Right lobe of liver (tissue), 4 donors: ENCODE measurements around the gene GRK1.

Experiments
- POLR2A ChIP-seq: fragments of 450-650 bp; IDR thresholded peaks from one replicate; pipeline ENCODE4 v1.6.1; 2017; ENCODE audit warnings: antibody characterized with exemption, mild to moderate bottlenecking
- TF ChIP-seq, protein P1 (sequence below), 4 donors: fragments of 200-600 bp in 3 of 4; fragments of 450-650 bp in 1 of 4; IDR thresholded peaks; one replicate each; pipeline versions ENCODE4 v1.5.1 to v1.8.0; 2016 to 2022; ENCODE audit warnings: antibody characterized with exemption in 4 of 4, mild to moderate bottlenecking in 2 of 4
- donor health status: DM: no; HTN: no; CAD: no.
- donor health status: DM: no; HTN: no; CAD: no.
- donor health status: DM: no; HTN: yes; CAD: no.

DNA sequence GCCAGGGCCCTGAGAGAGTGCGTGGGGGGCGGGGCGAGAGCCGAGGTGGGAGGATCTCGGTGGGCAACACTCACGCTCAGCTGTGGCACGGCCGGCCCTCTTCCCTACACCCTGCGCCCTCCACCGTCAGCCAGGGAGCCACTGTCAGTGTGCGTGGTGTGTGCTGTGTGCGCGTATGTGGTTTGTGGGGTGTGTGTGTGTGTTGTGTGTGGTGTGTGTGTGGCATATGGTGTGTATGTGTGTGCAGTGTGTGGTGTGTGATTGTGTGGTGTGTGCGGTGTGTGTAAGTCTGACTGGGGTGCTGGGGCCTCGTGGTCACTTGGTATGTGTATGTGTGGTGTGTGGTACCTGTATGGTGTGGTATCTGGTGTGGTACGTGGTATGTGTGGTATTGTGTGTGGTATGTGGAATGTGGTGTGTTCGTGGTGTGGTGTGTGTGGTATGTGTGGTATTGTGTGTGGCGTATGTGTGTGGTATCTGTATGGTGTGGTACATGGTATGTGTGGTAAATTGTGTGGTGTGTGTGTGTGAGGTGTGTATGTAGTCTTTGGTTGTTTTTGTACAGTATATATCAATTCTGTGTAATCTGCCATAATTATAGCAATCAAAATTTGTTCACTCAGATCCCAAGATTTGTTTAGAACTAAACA lies 5.1 kb downstream of the GRK1 start:
- no peak for TF ChIP-seq POLR2A
- TF ChIP-seq, protein P1, sequence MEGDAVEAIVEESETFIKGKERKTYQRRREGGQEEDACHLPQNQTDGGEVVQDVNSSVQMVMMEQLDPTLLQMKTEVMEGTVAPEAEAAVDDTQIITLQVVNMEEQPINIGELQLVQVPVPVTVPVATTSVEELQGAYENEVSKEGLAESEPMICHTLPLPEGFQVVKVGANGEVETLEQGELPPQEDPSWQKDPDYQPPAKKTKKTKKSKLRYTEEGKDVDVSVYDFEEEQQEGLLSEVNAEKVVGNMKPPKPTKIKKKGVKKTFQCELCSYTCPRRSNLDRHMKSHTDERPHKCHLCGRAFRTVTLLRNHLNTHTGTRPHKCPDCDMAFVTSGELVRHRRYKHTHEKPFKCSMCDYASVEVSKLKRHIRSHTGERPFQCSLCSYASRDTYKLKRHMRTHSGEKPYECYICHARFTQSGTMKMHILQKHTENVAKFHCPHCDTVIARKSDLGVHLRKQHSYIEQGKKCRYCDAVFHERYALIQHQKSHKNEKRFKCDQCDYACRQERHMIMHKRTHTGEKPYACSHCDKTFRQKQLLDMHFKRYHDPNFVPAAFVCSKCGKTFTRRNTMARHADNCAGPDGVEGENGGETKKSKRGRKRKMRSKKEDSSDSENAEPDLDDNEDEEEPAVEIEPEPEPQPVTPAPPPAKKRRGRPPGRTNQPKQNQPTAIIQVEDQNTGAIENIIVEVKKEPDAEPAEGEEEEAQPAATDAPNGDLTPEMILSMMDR (IDR thresholded peaks at IDR 0.05) = no peak
